ENCODE data around the gene ATF7IP.

ATF7IP gene

DNA sequence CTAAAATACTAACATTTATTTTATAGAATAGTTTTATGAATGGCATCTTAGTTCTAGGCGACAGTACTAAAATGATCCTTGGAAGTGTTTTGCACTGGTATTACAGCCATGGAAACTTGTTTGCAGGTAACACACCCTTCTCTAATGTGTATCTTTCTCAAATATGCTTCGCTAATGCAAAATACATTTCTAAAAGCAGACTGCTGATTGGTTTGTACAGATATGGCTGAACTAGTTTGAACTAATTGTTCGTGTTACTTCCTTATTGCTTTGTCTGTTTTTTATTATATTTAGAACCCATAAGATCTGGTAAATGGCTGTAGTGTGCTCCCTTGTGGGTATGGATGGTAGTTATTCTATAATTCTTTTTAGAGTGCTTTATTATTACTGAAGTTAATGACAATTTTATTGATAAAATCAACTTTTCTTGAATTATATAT is 53.0 kb downstream of the ATF7IP start:
- no peak for DNase-seq (ENCODE audit: low read depth)

DNA sequence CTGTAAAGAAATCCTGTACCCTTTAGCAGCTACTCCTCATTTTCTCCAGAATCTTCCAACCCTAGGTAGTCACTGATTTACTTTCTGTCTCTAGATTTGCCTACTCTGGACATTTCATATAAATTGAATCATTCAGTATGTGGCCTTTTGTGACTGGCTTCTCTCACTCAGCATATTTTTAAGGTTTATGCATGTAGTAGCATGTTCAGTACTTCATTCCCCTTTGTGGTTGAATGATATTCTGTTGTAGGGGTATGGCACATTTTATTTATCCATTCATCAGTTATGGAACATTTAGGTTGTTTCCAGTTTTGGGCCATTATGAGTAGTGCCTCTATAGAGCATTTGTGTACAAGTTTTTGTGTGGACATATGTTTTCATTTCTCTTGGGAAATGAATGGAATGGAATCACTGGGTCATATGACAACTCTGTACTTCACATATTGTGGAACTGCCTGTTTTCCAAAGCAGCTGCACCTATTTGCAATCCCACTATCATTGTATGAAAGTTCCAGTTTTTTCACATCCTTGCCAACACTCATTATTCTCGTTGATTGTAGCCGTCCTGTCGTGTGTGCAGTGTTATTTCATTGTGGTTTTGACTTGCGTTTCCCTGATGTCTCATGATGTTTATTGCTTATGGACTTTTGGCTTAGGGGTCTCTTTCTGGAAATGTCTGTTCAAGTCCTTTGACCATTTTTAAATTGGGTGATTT is 57.2 kb downstream of the ATF7IP start:
- no peak for DNase-seq (ENCODE audit: low read depth)

DNA sequence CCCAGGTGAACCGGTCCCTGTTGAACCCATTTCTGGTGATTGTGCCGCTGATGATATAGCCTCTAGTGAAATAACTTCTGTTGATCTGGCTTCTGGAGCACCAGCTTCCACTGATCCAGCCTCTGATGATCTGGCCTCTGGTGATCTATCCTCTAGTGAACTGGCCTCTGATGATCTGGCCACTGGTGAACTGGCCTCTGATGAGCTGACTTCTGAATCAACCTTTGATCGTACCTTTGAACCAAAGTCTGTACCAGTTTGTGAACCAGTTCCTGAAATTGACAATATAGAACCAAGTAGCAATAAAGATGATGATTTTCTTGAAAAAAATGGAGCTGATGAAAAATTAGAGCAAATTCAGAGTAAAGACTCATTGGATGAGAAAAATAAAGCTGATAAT is 59.1 kb downstream of the ATF7IP start:
- no peak for DNase-seq (ENCODE audit: low read depth)

DNA sequence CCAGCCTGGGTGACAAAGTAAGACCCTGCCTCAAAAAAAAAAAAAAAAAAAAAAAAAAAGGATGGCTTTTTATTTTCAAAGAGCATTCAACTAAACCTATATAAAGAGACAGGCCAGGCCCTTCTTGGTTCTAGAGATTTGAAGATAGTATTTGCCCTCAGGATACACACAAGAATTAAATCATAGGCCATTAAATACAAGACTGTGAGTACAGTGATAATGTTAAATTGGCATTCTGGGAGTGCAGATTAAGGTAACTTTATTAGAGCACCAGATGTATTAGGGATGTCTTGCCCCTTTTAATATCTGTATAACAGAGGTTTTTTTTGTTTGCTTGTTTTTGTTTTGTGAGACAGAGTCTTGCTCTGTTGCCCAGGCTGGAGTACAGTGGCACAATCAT is 61.3 kb downstream of the ATF7IP start:
- DNase-seq (ENCODE audit: low read depth), result no peak

DNA sequence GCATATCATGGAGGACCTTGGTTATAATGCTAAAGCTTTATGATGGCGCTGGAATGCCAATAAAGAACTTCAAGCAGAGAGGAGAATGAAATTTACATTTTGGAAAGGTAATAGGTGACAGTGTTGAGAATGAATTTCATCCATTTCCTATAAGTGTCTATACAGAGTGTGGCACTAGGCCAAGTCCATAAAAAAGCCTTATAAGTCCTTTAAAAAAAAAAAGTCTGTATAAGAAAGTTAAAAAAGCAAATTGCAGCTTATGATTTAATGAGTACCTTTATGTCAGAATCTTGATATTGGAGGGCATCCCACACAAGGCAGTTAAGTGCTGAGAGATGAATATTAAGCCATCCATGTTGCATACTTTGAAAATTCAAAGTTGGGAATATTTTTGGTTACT is 62.4 kb downstream of the ATF7IP start:
- no peak for DNase-seq (ENCODE audit: low read depth)

DNA sequence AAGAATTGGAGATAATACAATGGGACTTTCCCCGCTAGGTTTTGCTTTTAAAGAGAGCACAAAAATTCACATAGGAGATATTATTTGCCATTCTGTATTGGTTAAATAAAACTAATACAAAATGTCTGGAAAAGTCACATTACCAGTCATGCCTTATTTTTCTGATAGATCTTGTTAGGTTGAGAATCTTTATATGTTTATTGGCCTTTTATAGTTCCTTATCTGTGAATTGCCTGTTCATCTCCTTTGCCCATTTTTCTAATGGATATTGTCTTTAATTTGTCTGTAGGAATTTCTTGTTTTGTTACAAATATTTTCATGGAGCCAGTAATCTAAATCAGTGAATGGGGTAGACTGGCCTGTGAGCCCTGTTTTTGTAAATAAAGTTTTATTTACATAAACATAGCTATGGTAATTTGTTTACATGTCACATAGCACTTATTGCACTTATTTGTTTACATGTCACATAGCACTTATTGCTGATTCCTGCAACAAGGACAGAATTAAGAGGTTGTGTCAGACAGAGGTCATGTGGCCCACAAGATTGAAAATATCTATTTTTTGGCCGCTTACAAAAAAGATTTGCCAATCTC is 65.0 kb downstream of the ATF7IP start:
- DNase-seq (ENCODE audit: low read depth), result no peak

DNA sequence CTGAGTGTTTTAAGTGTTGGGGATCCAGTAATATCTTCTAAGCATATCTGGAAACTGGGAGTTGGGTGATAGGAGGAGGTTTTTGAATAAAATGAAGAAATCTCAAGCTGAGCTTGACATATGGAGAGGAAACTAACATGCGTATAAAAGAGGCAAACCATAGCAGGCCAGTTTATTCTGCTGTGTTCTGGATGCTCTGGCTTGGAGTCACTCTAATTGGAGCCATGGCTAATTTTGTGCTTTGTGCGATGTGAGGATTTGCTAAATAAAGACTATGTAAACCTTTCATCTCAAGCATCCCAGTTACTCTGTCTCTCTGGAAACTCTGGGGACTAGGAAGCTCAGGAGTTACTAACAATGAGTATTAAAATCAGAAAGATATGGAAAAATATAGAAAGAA is 66.5 kb downstream of the ATF7IP start:
- no peak for DNase-seq (ENCODE audit: low read depth)

DNA sequence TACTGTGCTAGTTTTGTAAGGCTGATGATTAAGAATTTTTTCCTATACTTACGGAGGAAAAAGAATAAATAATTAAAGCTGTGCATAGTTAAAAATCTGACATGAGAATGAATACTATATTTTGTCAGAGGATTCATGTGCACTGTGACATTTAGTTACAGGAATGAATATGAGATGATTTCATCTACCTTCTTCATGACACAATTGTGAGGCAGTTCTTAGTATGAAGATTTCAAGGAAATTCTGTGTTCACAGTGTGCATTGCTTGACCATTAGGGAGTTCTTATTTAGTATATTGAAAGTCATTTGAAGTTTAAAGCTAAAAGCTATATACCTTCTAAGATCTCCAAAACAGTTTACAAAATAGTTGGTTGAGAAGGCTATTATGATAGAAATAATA is 70.1 kb downstream of the ATF7IP start:
- DNase-seq (ENCODE audit: low read depth), result no peak

DNA sequence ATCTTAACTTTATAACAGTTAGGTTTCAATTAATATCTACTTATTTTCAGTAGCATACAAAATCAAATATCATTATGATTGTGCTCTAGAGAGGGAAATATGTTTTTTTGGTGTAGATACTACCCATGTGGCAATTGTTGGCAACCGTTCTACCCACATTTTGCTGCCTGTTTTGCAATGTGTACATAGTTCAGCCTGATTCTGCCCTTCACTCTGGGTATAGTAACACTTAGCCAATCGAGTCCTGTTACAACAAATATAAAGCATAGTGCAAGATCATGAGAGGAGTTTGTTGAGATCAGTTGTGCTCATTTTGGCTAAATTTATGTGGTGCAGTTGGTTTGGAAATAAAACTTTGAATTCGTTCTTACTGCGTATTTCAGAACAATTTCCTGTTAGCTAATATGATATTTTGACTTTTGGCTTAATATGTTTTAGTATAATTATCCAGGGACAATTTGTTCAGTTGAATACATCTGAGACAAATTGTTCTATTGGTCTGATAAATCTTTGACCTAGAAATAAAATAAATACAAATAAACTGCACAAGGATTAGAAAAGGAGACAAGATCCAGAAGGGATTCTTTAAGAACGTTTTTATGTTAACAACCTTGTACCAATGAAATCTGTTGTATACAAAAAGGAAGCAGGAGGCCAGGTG is 76.9 kb downstream of the ATF7IP start:
- no peak for DNase-seq (ENCODE audit: low read depth)

DNA sequence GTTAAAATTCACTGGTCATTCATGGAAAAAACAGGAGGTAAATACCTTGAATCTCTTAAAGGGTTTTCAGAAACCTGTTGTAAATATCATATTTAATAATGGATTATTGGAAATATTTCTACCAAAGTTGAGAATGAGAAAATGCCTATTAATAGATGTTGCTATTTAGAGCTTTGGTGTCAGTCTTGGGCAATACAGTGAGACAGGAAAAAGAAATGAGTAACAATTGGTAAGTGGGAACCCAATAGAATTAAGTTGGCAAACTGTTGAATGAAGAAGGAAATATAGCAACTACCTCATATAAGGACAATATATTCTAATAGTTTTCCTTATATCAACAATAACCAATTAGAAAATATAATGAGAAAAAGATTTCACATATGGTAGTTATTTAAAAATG is 78.0 kb downstream of the ATF7IP start:
- DNase-seq (ENCODE audit: low read depth), result no peak

DNA sequence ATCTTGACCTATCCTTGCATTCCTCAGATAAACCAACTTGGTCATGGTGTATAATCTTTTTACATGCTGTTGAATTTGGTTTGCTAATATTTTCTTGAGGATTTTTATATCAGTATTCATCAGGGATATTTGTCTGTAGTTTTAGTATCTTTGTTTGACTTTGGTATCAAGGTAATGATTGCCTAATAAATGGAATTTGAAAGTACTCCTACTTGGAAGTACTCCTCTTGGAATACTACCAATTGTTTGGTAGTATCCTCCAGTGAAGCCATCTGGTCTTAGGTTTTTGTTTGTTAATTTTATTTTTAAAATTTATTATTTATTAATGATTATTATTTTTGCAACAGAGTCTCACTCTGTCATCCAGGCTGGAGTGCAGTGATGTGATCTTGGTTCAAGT is 85.0 kb downstream of the ATF7IP start:
- no peak for DNase-seq (ENCODE audit: low read depth)

DNA sequence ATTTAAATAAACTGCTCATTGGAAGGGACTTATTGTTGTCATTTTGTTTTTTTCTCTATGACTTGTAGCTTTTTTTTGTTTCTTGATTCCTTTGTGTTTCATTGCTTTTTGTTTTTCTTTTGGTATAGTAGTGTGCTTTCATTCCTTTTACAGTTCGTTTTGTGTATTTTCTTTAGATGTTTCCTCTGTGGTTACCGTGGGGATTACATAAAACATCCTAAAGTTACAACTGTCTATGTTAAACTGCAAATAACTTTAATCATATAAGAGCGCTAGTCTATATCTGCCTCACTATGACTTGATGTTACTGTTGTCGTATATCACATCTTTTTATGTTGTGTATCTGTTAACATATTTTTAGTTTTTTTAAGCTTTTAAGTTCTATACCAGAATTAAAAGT is 86.9 kb downstream of the ATF7IP start:
- DNase-seq (ENCODE audit: low read depth), result no peak

DNA sequence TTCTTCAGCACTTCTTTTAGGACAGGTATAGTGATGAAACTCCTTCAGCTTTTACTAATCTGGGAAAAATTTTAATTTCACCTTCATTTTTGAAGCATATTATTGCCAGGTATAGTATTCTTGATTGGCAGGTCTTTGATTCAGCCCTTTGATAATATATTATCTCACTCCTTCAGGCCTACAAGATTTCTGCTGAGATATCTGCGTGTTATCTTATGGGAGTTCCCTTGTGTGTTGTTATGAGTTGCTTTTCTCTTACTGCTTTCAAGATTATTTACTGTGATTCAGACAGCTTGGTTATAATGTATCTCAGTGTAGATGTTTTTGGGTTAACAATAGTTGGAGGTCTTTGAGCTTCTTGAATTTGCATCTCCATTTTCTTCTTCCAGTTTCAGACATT is 87.4 kb downstream of the ATF7IP start:
- no peak for DNase-seq (ENCODE audit: low read depth)

DNA sequence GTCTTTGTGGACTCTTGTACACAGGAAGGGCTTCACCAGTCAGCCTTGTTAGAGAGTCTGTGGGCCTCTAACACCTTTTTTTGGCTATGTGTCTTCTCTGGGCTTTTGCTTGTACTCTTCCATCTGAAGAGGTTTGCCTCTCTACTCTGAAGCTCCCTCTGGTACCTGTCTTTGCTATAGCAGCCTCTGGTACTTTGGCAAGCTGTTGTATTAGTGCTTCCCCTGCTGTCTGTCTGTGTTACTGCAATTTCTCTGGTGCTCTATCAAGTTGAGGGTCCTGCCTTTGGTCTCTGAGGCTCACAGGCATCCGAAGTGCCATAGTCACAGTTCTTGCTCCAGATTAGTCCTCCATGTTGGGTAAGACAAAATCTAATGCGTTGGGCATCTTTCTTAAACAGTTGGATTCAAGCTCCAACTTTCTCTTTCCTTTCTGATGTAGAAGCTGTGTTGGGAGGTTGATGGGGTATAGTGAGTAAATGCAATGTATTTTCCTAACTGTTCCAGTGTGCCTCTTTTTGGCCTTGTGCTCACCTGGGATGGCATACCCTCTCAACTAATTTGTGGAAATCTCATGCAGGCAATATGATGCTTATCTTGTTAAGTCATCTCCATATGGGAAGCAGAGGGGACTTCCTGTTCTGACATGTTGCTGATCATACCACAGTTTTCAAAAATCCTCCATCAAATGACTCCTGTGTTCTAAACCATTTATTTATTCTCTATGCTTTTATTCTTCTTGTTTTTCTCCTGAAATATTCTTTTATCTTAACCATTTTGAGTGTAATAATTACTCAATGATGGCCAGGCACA is 88.8 kb downstream of the ATF7IP start:
- no peak for DNase-seq (ENCODE audit: low read depth)

DNA sequence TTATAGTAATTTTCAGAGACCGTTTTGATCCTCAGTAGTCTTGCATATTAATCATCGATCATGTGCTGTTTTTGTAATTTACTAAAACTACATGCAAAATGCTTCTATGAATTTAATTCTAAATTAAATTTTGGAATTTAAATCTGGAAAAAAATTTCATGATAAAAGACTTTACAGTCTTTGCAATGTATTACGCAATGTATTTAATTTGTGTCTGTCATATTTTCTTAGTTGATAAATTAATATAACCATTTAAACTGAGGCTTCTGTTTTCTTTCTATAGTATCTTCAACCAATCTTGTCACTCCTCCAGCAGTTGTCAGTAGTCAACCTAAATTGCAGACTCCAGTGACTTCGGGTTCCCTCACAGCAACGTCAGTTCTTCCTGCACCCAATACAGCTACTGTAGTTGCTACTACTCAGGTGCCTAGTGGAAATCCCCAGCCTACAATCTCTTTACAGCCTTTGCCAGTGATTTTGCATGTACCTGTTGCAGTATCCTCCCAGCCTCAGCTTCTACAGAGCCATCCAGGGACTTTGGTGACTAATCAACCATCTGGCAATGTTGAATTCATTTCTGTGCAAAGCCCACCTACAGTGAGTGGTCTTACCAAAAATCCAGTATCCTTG is 94.8 kb downstream of the ATF7IP start:
- no peak for DNase-seq (ENCODE audit: low read depth)

DNA sequence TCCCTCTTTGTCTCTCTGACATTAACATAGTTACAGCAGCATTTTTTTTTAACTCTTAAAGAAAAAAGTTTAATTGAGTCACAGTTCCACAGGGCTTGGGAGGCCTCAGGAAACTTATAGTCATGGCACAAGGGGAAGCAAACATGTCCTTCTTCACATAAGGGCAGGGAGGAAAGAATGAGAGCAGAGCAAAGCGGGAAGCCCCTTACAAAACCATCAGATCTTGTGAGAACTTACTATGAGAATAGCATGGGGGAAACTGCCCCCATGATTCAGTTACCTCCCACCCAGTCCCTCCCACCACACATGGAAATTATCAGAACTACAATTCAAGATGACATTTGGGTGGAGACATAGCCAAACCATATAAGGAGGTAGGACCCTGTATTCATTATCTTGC is 106.0 kb downstream of the ATF7IP start:
- no peak for DNase-seq (ENCODE audit: low read depth)

DNA sequence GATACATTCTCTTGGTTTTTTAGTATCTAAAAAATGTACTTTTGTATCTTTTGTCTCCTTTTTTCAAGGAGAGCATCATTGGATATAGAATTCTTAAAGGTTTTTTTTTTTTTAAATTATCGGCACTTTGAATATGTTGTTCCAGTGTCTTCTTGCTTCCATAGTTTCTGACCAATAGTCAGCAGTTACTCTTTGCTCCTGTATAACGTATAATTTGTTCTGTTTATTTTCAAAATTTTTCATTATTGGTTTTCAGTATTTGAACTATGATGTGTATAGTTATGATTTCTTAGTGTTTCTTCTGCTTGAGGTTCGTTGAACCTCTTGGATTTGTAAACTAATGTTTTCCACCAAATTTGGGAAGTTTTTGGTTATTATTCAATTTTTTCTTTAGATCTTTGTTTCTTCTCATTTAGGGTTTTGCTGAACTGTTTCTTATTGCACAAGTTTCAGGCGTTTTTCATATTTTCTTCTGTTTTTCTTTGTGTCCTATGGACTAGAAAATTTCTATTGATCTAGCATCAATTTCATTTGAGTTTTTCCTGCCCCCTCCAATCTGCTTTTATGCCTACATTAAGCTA is 108.3 kb downstream of the ATF7IP start:
- DNase-seq (ENCODE audit: low read depth), result no peak

DNA sequence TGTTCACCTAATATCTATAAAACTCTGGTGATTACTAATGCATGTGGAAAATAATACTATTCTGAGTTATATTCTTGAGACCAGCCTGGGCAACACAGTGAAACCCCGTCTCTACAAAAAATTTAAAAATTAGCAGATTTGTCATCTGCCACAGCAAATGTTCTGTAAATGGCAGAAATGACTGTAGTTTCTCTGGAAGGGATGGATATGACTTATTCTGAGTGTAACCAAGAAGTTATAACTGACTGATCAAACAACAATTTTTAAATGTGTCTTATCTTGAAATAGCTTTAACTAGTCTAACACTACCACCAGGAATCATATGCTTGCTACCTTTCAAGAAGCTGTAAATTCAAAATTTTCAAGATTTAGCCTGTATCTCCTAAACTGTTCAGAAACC is 113.5 kb downstream of the ATF7IP start:
- no peak for DNase-seq (ENCODE audit: low read depth)

DNA sequence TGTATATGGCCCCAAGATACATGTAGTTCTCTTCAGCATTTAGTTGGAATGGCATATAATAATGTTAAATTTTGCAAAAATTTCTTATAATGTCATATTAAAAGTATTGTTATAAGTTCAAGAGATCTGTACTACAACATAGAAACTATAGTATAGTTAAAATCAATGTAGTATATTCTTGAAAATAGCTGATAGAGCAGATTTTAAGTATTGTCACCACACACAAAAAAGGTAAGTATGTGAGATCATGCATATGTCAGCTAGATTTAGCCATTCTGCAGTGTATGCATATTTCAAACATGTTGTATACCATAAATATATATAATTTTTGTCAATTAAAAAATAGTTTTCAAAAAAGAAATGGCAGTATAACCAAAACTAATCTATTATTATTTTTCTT is 115.7 kb downstream of the ATF7IP start:
- no peak for DNase-seq (ENCODE audit: low read depth)

DNA sequence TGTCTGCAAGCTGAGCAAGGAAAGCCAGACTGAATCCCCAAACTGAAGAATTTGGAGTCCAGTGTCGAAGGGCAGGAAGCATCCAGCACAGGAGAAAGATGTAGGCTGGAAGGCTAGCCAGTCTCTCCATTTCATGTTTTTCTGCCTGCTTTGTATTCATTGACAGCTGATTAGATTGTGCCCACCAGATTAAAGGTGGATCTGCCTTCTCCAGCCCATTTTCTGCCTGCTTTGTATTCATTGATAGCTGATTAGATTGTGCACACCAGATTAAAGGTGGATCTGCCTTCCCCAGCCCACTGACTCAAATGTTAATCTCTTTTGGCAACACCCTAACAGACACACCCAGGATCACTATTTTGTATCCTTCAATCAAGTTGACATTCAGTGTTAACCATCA is 116.9 kb downstream of the ATF7IP start:
- no peak for DNase-seq (ENCODE audit: low read depth)

DNA sequence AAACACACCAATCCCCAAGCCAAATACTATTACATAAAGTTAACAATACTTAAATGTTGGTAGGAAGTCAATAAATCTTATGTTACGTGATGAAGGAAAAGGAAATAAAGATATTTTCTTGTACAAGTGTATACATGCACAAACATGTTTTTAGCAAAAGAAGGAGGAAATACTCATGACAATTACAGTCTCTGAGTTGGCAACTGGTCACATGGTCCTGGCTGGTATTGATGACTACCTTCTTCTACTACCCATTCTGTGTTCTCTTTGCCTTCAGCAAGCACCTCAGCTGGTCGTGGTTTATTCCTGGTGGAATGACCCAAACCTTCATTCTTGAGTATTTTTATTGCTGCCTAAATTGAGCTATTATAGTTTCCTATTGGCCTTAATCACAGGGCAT is 117.4 kb downstream of the ATF7IP start:
- no peak for DNase-seq (ENCODE audit: low read depth)

DNA sequence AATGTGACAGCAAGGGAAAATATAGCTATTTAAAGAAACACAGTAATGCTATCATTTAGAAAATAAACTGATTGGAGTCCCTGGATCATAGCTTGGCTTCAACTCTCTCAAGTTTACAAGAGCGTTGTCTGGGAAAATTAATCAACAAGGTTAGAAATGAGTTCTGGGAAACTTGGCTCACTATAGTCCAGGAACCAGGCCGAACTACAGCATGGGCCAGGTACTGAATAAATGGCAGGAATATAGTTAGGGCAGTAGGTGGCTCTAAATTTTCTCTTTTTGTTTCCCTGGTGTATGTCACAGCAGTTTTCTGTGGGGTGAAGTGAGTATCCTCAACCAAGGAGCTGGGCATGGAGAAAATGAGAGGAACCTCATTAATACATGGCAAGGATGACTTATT is 129.8 kb downstream of the ATF7IP start:
- no peak for DNase-seq (ENCODE audit: low read depth)
